Measurements from ENCODE around the gene DHRS2. TPM values are rescaled to one million over a fixed set of nuclear protein-coding genes. Genes with fewer than 3 reads are reported as not detected.

The DHRS2 gene
- total RNA-seq, 1 donor from 2014 or later, result not detected

GRCh38 chr14:23643533-23644194, 7.5 kb downstream of the DHRS2 start:
- H3K4me1 Mint-ChIP-seq (ENCODE audit: low read depth), result peaks cover 2% of the 10 kb centered on the region
- H3K27me3 Mint-ChIP-seq (ENCODE audit: low read depth), result peaks cover 24% of the 10 kb centered on the region
- H3K9me3 Mint-ChIP-seq (ENCODE audit: low read depth), result no peaks in the 10 kb centered on the region

GRCh38 chr14:23644195-23644918, 8.2 kb downstream of the DHRS2 start:
- Mint-ChIP-seq H3K27me3 (ENCODE audit: low read depth) (peaks cover 29% of the 10 kb centered on the region), H3K36me3 (ENCODE audit: low read depth) (no peaks in the 10 kb centered on the region), H3K4me1 (ENCODE audit: low read depth) (peaks cover 2% of the 10 kb centered on the region), H3K27ac (ENCODE audit: unreplicated experiment) (no peak overlapping the region), H3K4me3 (ENCODE audit: unreplicated experiment) (no peak overlapping the region), H3K9me3 (ENCODE audit: low read depth) (no peaks in the 10 kb centered on the region)
- DNase-seq (ENCODE audit: low spot score), result no peak
- TF ChIP-seq CTCF (IDR thresholded peaks at IDR 0.05), result no peak

More at GRCh38 chr14:23643533-23644194, 7.5 kb downstream of the DHRS2 start:
- H3K4me3 Mint-ChIP-seq (ENCODE audit: unreplicated experiment), result no peak overlapping the region
- no peaks in the 10 kb centered on the region for H3K36me3 Mint-ChIP-seq (ENCODE audit: low read depth)
- no peak for DNase-seq (ENCODE audit: low spot score)
- TF ChIP-seq CTCF (IDR thresholded peaks at IDR 0.05), result no peak
- H3K27ac Mint-ChIP-seq (ENCODE audit: unreplicated experiment), result no peak overlapping the region

GRCh38 chr14:23644919-23645336, 8.8 kb downstream of the DHRS2 start:
- TF ChIP-seq CTCF (IDR thresholded peaks at IDR 0.05), result no peak
- Mint-ChIP-seq H3K27me3 (ENCODE audit: low read depth) (peaks cover 29% of the 10 kb centered on the region), H3K4me1 (ENCODE audit: low read depth) (peaks cover 2% of the 10 kb centered on the region), H3K27ac (ENCODE audit: unreplicated experiment) (no peak overlapping the region), H3K36me3 (ENCODE audit: low read depth) (no peaks in the 10 kb centered on the region), H3K9me3 (ENCODE audit: low read depth) (no peaks in the 10 kb centered on the region), H3K4me3 (ENCODE audit: unreplicated experiment) (no peak overlapping the region)
- no peak for DNase-seq (ENCODE audit: low spot score)

- no peaks in the 10 kb centered on the region for H3K9me3 Mint-ChIP-seq (ENCODE audit: low read depth)
- no peak overlapping the region for H3K4me3 Mint-ChIP-seq (ENCODE audit: unreplicated experiment)
- no peak for DNase-seq (ENCODE audit: low spot score)
- H3K27ac Mint-ChIP-seq (ENCODE audit: unreplicated experiment), result no peak overlapping the region
- peaks cover 2% of the 10 kb centered on the region for H3K4me1 Mint-ChIP-seq (ENCODE audit: low read depth)
- peaks cover 33% of the 10 kb centered on the region for H3K27me3 Mint-ChIP-seq (ENCODE audit: low read depth)
- H3K36me3 Mint-ChIP-seq (ENCODE audit: low read depth), result no peaks in the 10 kb centered on the region
- TF ChIP-seq CTCF (IDR thresholded peaks at IDR 0.05), result no peak
These were observed 9.3 kb downstream of the DHRS2 start for GRCh38 chr14:23645504-23645811.

GRCh38 chr14:23645812-23646647, 9.9 kb downstream of the DHRS2 start:
- Mint-ChIP-seq H3K4me1 (ENCODE audit: low read depth) (peaks cover 2% of the 10 kb centered on the region), H3K36me3 (ENCODE audit: low read depth) (no peaks in the 10 kb centered on the region), H3K27me3 (ENCODE audit: low read depth) (peaks cover 39% of the 10 kb centered on the region), H3K27ac (ENCODE audit: unreplicated experiment) (no peak overlapping the region), H3K4me3 (ENCODE audit: unreplicated experiment) (no peak overlapping the region), H3K9me3 (ENCODE audit: low read depth) (no peaks in the 10 kb centered on the region)
- DNase-seq (ENCODE audit: low spot score), result no peak
- TF ChIP-seq CTCF (IDR thresholded peaks at IDR 0.05), result no peak
